ENCODE results near the gene LPO.
A peak's percentile ranks its signal among the peaks of the same experiment; 100 is the strongest.

LPO gene

GRCh38 chr17:58306131-58306951, 68.0 kb downstream of the LPO start:
- DNase-seq = no peak

GRCh38 chr17:58307468-58308172, 69.2 kb downstream of the LPO start:
- DNase-seq = no peak

- peak; percentile 76 for DNase-seq
Observed at GRCh38 chr17:58308173-58308984, 70.0 kb downstream of the LPO start.

DNA sequence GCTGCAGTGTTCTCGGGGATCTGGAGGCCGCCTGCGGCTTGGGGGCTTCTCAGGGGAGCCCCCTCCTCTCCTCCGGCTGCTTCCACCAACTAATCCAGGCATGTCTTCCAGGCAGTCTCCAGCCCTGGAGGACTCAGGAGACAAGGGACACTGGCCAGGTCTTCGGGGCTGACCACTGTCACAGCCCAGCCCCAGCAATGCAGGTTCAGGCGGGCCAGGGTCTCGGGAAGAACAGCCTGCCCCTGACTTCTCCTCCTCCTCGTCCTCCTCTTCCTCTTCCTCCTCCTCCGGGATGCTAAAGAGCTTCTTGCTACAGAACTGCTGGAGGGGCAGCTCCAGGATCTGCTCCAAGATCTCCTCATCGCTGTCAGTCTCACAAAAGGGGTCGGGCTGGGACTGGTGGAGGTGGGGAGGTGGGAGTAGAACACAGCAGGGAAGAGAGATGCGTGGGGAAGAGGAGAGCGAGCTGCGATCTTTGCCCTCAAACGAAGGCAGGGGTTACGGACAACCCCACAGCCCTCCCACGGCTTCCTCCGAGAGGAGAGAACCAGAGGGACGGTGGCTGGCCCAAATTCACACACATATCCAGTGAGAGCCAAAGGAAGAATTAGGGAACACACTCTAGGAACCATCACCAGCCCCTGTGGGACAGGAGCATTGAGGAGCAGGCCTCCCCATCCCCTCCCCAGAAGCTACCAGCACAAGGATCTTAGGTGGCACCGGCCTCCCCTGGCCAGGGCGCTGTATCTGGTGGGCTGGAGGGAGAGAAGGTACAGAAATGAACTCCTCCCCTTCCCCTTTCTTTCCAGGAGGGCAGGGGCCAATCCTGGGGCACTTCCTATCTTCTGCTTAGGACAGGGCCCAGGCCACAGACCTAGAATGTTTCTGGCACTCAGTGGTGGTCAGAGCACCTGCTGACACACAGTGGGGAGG, 70.9 kb downstream of the LPO start:
- no peak for DNase-seq

DNA sequence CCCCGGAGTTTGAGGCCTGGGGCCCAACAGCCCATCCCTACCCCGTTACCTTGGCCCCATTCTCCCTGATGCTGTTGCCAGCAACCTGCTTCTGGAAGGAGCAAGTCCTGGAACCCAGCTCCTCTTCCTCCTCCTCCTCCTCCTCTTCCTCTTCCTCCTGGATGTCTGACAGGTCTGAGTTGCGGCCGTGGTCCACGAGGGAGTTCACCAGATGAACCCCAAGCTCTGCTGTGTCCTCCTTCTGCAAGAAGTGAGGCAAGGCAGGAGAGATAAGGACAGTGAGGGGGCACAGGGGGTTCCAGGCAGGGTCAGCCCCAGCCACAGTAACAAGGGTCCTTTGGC, 71.5 kb downstream of the LPO start:
- no peak for DNase-seq

GRCh38 chr17:58310511-58311428, 72.4 kb downstream of the LPO start:
- DNase-seq = peak; percentile 5

GRCh38 chr17:58311429-58311894, 73.1 kb downstream of the LPO start:
- no peak for DNase-seq

DNA sequence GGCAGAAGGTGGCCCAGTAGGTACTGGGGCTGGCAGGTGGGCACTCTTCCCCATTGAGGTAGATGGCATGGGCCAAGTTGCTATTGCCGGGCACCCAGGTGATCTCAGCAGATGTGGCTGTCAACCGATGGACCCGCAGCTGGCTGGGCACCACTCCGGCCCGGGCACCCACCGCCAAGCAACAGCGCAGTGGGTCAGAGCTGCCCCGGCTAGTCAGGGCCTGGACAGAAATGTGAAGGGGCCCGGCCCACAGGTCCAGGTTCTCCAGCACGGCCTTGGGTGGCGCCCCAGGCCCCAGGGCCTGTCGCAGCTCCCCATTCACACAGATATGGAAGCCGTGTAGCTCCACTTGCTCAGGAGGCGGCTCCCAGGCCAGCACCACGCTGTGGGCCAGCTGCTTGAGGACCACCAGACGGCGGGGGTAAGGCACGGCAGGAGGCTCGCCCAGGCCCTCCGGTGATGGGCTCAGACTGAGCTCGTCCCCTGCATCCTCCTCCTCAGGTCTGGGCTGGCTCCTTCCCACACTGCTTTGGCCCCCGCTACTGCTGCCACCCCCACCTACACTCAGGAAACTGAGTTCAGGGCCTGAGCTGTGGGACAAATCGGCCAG, 73.7 kb downstream of the LPO start:
- no peak for DNase-seq

DNA sequence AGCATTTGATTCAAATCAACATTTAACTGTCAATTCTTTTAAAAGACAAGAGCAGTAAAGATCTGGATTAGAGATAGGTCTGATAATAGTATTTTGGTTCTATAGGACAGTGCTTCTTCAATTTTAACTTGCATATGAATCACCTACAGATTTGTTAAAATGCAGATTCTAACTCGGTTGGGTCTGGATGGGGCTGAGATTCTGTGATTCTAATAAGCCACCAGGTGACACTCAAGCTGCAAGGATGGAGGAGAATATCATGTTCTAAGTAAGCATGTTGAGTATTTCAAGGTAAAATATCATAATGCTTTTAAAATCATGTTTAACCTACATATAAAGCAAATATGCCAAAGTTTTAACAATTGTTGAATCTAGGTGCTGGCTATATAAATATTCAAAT, 74.4 kb downstream of the LPO start:
- DNase-seq = no peak

- peak; percentile 7 for DNase-seq
Observed at GRCh38 chr17:58313815-58314705, 75.7 kb downstream of the LPO start.

GRCh38 chr17:58314706-58315015, 76.3 kb downstream of the LPO start:
- DNase-seq = no peak

GRCh38 chr17:58315281-58315711, 76.9 kb downstream of the LPO start:
- DNase-seq = peak; percentile 4

DNA sequence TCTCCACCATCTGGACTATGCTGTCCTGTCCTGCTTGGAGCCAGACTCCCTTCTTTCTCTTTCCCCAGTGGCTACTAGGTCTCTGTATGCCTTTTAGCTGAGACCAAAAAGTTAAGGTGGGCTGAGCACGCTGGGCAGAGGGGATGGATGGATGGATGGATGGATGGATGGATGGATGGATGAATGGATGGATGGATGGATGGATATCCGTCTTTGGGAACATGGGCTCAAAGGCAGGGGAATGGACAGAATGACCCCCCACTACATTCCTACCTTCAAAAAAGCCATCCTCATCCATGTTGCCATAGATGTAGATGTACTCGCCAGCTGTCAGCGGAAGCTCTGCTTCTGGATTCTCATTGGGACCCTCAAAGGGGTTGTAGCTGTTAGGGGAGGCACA, 77.4 kb downstream of the LPO start:
- no peak for DNase-seq

GRCh38 chr17:58316260-58316960, 78.0 kb downstream of the LPO start:
- peak; percentile 7 for DNase-seq

DNA sequence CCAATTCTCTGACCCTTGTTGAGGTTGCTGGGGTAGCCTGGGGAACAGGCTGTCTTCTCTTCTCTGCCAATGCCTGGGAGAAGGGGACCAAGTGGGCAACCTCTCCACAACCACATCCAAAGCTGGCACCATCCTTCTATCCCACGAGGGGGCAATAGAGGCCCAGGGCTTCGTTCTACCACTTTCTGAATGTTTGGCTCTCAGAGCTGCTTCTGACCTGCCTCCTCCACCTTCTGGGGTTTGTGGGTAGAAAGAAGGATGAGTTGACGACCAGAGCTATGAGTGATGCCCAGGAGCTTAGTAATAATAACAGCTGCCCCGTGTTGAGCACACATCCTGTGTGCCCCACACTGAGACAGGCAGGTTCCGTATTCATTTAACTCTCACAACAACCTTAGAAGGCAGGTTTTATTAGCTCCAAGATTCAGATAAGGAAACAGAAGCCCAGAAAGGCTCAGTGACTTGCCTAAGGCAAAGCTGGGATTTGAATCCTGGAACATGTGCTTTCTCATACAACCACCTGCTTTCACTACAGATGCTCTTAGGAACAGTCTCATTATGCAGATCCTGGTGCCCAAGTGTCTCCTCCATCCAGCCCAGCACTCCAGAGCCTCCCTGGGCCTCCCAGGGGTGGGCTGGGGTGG, 79.2 kb downstream of the LPO start:
- DNase-seq = peak; percentile 71

GRCh38 chr17:58318065-58318481, 79.7 kb downstream of the LPO start:
- DNase-seq = peak; percentile 5
